ENCODE measurements around the gene PAGE1.
"Not testable (repeated sequence)": the region's sequence is repeated elsewhere in the genome, so short reads cannot be mapped to it uniquely, and the experiment has no call there.

PAGE1 gene

GRCh38 chrX:49695276-49696180 lies at the start of gene PAGE1:
Gene PAGE1 (minus strand): TSS chrX:49695984. CDS start chrX:49694770, 1,214 bp downstream.
- DNase-seq: no peak

DNA sequence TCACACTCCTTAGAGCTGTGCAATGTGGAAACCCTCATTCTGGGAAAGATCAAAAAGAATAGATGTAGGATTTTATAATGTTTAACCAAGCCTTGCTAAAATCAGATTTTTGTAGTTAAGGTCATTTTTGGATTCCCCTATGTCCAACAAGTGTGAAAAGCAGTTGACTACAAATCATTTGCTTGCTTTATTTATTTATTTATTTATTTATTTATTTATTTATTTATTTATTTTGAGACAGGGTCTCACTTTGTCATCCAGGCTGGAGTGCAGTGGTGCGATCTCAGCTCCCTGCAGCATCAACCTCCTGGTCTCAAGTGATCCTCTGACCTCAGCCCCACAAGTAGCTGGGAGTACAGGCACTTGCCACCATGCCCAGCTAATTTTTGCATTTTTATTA lies 45.7 kb upstream of the PAGE1 start:
- DNase-seq: not testable (repeated sequence)

GRCh38 chrX:49727847-49728246 lies 32.1 kb upstream of the PAGE1 start:
- DNase-seq: no peak

- no peak for DNase-seq
Measured at GRCh38 chrX:49726966-49727365, 31.2 kb upstream of the PAGE1 start.

DNA sequence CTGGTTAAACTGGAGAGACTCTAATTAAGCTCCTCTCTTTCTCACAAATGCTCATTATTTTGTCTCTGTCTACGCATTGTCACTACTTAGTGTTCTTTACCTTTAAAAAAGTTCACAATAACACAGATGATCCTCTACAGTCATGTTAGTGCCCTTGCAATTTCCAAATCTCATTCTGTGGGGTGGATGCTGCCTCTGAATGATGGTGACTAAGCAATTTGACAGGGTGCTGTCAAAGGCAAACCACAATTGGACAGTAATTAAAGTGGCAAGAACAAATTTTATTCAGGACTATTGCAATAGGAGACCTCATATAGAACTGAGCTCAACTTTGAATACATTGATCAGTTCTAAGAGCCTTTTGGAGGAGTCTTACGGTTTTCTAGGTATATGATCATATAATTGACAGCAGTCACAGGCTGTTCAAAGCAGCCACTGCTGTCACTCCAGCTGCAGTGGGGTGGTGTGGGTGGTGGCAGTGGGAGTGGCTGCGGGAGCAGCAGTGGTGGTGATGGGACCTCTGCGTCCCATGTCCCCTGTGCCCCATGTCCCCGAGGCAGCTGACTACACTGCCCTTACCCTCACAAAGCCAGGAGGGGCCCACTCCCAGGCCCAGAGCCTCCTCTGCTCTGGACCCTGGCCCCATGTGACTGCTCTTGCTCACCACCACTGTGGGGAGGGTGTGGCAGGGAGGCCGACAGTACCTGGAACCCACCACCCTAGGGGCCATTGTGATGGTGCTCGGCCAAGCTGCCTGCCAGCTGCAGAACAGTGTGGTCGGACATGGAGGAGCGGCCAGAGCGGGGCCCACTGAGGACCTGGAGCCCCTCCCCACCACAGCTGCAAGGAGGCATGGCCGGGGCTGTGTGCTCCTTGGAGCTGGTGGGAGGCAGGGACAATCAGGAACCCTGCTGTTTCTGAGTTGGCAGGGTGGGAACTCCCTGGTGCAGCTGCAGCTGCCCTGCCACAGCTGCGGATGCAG lies 30.4 kb upstream of the PAGE1 start:
- no peak for DNase-seq

GRCh38 chrX:49725401-49725800 lies 29.6 kb upstream of the PAGE1 start:
- DNase-seq: no peak

DNA sequence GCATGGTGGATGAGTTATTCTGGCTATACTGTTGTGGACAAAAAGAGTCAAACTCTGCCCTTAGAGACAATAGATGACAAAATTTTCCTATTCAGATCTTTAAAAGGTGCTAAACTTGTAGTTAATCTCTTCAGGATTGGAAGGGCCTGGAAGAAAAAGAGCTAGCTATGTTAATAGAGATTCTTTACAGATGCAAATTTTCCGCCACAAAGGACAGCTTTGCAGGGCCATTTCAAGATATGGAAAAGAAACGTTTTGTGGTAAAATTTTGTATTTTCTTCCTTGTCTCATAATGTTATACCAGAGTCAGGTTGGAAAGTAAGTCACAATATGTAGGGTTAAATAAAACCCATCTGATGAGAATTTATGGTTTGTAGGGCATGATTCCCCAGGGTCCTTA lies 24.3 kb upstream of the PAGE1 start:
- DNase-seq: not testable (repeated sequence)

DNA sequence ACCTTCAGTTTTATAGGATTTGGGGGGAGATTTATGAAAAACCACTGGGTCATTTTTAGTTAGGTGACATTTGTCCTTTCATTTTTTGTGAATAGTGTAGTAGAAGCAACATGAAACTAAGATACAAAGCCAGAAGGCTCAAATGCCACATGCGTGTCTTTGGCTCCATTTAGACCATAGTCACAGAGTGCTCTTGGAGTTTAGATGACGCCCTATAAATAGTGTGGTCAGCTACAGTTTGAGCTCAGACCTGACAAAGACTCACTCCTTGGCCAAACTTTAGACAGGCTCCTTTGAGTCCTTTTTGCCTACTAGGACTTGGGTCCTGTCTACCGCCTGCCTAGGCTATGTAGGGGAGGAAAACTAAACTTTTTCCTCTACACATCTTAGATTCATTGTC lies 16.8 kb upstream of the PAGE1 start:
- DNase-seq: no peak

GRCh38 chrX:49710744-49711319 lies 15.0 kb upstream of the PAGE1 start:
- DNase-seq: no peak

DNA sequence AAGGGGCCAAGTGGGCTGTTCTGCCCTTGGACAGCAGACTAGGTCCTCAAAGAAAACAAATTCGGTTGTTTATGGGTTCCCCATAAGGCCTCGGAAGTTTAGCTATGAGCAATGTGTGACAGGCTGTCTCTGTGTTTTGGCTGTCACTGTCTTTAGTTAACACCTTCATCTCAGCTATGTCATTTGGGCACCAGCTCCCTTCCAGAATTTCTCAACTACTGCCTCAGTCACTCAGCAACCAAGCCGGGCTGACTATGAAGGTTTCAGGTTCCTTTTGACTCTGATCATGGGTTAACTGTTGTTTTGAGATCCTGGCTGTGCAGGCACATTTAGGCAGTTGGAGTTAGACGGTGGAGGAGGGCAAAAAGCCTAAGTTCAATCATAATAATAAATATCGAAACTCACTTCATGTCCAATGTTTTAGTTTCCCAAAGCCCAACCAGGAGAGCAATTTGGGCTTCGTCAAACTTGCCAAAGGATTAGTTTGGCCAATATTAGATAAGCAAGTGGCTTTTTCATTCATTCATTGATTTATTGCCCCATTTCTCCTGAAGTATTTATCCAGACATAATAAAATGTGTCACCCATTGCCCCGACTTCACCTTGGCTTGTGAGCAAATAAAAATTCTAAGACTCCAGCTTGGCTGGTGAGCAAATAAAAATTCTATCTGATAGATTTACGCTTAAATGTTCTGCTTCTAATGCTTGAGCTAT lies 9.1 kb upstream of the PAGE1 start:
- DNase-seq: no peak

DNA sequence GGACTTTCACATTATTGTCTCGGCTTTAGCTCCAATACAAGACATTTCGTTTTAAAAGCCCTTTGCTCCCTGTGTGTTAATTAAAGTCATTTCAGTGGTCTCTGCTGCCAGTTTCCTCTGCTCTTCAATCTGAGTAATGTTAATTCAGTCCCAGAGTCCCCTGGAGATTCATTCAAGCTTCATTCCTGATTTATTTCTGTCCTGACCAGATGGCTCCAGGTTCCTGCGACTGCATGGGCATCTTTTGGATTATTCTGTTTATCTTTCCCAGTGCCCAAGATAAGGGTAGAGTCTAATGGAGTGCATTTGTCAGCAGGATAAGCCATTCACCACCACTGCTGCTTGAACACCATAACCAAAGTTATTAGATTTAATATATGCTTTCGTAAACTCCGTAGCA lies 6.1 kb upstream of the PAGE1 start:
- no peak for DNase-seq

DNA sequence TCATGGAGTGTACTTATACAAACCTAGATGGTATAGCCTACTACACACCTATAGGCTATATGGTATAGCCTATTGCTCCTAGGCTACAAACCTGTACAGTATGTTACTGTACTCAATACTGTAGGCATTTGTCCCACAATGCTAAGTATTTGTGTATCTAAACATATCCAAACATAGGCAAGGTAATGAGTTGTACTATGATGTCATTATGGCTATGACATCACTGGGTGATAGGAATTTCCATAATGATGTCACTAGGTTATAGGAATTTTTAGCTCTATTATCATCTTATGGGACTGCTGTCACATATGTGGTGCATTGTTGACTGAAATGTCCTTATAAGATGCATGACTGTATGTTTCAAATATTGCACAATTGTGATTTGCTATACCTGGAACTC lies 5.5 kb upstream of the PAGE1 start:
- DNase-seq: no peak

DNA sequence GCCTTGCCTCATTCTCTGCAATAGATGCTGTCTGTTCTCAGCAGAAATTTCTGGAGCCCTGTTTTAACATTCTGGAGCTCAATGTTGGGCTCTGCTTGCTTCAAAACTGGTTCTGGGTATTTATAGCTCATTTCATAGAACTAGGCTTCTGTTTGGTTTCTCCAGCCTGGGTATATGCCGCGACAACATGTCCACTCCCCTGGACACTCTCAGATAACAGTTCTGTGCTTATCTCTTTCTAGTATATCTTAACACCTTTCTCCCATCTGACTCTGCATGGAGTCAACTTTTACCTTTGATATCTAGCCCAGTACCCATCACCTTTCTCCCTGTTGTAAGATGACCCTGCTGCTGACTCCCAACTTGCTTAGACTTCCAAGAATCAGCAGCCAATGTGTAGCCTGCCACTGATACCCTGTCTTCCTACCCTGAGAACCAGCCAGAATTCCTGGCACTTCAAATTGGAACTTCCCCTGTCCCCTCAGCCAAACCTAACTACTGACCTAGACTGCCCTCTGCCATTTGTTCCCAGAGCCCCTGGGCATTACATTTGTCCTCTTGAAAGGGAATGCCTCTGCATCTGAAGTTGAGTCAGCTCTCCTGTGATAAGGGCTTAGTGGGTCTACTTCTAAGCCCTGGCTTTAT lies 20.6 kb downstream of the PAGE1 start:
- DNase-seq: no peak

- DNase-seq: no peak
Measured at GRCh38 chrX:49673394-49673793, 22.4 kb downstream of the PAGE1 start.

- DNase-seq: no peak
Measured at GRCh38 chrX:49664824-49665223, 31.0 kb downstream of the PAGE1 start.

GRCh38 chrX:49661881-49662280 lies 33.9 kb downstream of the PAGE1 start:
- DNase-seq: no peak

DNA sequence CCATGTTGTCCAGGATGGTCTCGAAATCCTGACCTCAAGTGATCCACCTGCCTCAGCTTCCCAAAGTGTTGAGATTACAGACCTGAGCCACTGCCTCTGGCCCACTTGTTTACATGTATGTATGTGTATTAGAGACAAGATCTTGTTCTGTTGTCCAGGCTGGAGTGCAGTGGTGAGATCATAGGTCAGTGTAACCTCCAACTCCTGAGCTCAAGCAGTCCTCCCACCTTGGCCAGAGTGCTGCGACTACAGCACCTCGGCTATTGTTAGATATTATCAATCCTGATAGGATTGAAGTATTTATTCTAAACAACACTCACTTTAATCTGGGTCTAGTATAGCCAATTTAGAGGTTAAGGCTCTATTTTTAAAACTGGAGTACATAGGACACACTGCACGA lies 36.0 kb downstream of the PAGE1 start:
- no peak for DNase-seq

GRCh38 chrX:49656533-49656932 lies 39.3 kb downstream of the PAGE1 start:
- DNase-seq: no peak

GRCh38 chrX:49644991-49645637 lies 50.7 kb downstream of the PAGE1 start:
- no peak for DNase-seq

All from stimulated activated CD4-positive, alpha-beta T cell treated with anti-CD3 and anti-CD28 coated beads, Interleukin-2, amount 100 ng/mL, for 48 hours (primary cell).